Endothelial cell (in vitro differentiated cells): ENCODE results near the gene TRDMT1. TPM values are rescaled to one million over a fixed set of nuclear protein-coding genes. Genes with fewer than 3 reads are reported as not detected.

Experiments
- DNase-seq: peaks from one replicate; pipeline ENCODE4 v3.0.0; 2021; ENCODE audit warnings: low spot score
- H3K27ac Mint-ChIP-seq: one replicate; pipeline ENCODE4 v1.8.0; 2021; ENCODE audit warnings: mixed read lengths, inconsistent platforms; ENCODE audit not compliant: unreplicated experiment
- H3K27me3 Mint-ChIP-seq: one replicate; pipeline ENCODE4 v1.8.0; 2021; ENCODE audit warnings: mild to moderate bottlenecking, moderate library complexity, mixed read lengths, inconsistent platforms; ENCODE audit not compliant: unreplicated experiment
- H3K36me3 Mint-ChIP-seq: one replicate; pipeline ENCODE4 v1.8.0; 2021; ENCODE audit warnings: mild to moderate bottlenecking, low read depth, mixed read lengths, inconsistent platforms; ENCODE audit not compliant: unreplicated experiment
- H3K4me1 Mint-ChIP-seq: one replicate; pipeline ENCODE4 v1.8.0; 2021; ENCODE audit warnings: mild to moderate bottlenecking, mixed read lengths, inconsistent platforms; ENCODE audit not compliant: unreplicated experiment
- H3K4me3 Mint-ChIP-seq: one replicate; pipeline ENCODE4 v1.8.0; 2021; ENCODE audit warnings: mild to moderate bottlenecking, mixed read lengths, inconsistent platforms; ENCODE audit not compliant: unreplicated experiment
- H3K9me3 Mint-ChIP-seq: one replicate; pipeline ENCODE4 v1.8.0; 2021; ENCODE audit warnings: mixed read lengths, inconsistent platforms; ENCODE audit not compliant: unreplicated experiment
- total RNA-seq: library from RNA; stranded (reverse); fragmentation: NEBNext Ultra II Directional; extraction: Animal tissue kit (Norgen Biotek cat#: 25700); gene quantifications from one replicate; pipeline ENCODE4 v1.2.1, GENCODE V29; 2021; ENCODE audit not compliant: unreplicated experiment
- TF ChIP-seq, protein P1 (sequence below): fragments of 200-600 bp; sonication (generic); IDR thresholded peaks from one replicate; pipeline ENCODE4 v1.5.0; 2021; ENCODE audit warnings: antibody characterized with exemption; ENCODE audit not compliant: unreplicated experiment

TRDMT1 gene
- total RNA-seq, 1 donor from 2014 or later: 17.7 TPM

DNA sequence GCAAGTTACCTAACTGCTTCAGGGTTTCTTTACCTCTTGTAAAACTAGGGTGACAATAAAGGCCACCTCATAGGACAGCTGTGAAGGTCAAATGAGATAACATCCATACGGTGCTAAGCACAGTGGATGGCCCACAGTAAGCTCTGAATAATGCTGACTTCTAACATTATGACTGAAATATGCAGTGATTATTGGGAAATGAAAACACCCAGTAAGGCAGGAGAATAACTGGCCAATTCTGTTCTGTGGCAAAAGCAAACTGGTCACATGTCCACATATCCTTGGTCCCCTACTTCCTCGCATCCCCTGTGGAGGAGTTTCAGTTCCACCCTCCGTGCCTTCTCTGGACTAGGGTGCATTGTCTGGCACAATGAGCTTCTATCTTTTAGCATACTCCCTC is 73.2 kb downstream of the TRDMT1 start:
- no peak for DNase-seq
- H3K27me3 Mint-ChIP-seq: peaks cover 2% of the 10 kb centered on the region
- no peaks in the 10 kb centered on the region for H3K9me3 Mint-ChIP-seq
- H3K4me3 Mint-ChIP-seq: no peak overlapping the region
- no peaks in the 10 kb centered on the region for H3K36me3 Mint-ChIP-seq
- H3K4me1 Mint-ChIP-seq: peaks cover 10% of the 10 kb centered on the region
- TF ChIP-seq, protein P1, sequence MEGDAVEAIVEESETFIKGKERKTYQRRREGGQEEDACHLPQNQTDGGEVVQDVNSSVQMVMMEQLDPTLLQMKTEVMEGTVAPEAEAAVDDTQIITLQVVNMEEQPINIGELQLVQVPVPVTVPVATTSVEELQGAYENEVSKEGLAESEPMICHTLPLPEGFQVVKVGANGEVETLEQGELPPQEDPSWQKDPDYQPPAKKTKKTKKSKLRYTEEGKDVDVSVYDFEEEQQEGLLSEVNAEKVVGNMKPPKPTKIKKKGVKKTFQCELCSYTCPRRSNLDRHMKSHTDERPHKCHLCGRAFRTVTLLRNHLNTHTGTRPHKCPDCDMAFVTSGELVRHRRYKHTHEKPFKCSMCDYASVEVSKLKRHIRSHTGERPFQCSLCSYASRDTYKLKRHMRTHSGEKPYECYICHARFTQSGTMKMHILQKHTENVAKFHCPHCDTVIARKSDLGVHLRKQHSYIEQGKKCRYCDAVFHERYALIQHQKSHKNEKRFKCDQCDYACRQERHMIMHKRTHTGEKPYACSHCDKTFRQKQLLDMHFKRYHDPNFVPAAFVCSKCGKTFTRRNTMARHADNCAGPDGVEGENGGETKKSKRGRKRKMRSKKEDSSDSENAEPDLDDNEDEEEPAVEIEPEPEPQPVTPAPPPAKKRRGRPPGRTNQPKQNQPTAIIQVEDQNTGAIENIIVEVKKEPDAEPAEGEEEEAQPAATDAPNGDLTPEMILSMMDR: no peak
- no peak overlapping the region for H3K27ac Mint-ChIP-seq

DNA sequence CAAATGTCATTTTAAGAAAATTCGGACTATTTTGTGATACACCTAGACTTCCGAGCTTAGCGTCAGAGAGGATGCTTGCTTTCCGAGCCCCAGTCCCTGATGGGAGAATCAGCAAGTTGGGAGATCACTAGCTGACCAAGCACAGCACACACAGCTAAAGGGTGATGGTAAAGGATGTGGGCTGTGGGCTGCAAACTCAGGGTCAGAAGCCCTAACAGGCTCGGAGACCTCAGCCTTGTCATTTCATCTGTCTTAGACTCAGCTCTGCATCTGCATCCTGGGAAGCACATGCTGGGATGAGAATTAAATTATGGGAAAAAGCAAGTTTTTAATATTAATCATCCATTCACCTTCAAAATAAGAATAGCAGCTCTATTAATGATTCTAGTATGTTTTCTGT is 75.1 kb downstream of the TRDMT1 start:
- DNase-seq: no peak
- no peaks in the 10 kb centered on the region for H3K4me1 Mint-ChIP-seq
- H3K9me3 Mint-ChIP-seq: no peaks in the 10 kb centered on the region
- no peak overlapping the region for H3K4me3 Mint-ChIP-seq
- H3K27me3 Mint-ChIP-seq: peaks cover 2% of the 10 kb centered on the region
- TF ChIP-seq, protein P1: no peak
- no peak overlapping the region for H3K27ac Mint-ChIP-seq
- no peaks in the 10 kb centered on the region for H3K36me3 Mint-ChIP-seq

DNA sequence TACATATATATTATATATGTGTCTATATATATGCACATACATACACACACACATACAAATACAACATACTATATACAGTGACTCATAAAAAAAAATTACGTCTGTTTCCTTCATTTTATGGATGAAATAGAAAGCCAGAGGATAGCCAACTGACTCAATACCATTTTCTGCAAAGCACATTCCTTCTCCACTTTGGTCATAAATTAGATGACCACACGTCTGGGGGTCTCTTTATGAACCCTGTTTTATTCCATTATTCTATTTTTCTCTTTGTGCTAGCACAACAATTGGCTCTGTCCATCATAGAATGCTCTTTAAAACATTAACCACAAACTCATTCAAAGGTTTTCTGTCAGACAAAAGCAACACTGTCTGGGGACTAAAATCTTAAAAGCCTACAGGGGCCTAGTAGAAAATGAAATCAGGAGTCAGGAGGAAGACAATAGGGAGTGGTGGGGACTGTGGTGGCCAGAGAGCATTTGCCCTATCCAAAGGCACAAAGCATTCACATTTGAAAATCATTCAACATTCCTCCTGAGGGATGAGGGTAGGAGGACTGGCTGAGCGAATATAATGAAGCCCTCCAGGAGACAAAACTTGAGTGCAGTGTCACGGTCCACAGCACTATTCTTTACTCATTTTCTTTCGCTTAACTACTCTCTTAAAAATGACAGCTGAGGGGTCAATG is 76.1 kb downstream of the TRDMT1 start:
- DNase-seq: no peak
- H3K9me3 Mint-ChIP-seq: no peaks in the 10 kb centered on the region
- no peak overlapping the region for H3K27ac Mint-ChIP-seq
- H3K4me3 Mint-ChIP-seq: no peak overlapping the region
- TF ChIP-seq, protein P1: no peak
- H3K36me3 Mint-ChIP-seq: no peaks in the 10 kb centered on the region
- H3K4me1 Mint-ChIP-seq: no peaks in the 10 kb centered on the region
- H3K27me3 Mint-ChIP-seq: peaks cover 2% of the 10 kb centered on the region

DNA sequence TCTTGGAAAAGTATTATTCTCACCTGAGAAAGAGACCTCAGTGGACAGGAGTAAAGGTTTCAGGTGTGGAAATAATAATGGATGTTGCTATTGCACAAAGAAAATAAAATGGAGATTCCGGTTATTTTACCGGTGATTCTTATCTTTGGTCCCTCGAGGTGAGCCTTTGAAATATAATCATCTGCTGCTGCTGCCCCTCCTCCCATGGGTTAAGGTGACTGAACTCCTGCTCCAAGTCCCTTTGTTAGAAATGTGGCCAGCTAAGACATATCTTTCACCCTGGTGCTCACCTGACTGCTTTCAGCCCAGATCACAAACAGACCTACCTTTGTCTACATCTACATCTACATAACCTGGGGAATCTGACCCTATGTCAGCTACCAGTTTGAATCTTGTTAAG is 77.5 kb downstream of the TRDMT1 start:
- no peak overlapping the region for H3K4me3 Mint-ChIP-seq
- H3K4me1 Mint-ChIP-seq: no peaks in the 10 kb centered on the region
- H3K27me3 Mint-ChIP-seq: peaks cover 3% of the 10 kb centered on the region
- TF ChIP-seq, protein P1: no peak
- DNase-seq: no peak
- H3K36me3 Mint-ChIP-seq: no peaks in the 10 kb centered on the region
- no peaks in the 10 kb centered on the region for H3K9me3 Mint-ChIP-seq
- H3K27ac Mint-ChIP-seq: no peak overlapping the region

DNA sequence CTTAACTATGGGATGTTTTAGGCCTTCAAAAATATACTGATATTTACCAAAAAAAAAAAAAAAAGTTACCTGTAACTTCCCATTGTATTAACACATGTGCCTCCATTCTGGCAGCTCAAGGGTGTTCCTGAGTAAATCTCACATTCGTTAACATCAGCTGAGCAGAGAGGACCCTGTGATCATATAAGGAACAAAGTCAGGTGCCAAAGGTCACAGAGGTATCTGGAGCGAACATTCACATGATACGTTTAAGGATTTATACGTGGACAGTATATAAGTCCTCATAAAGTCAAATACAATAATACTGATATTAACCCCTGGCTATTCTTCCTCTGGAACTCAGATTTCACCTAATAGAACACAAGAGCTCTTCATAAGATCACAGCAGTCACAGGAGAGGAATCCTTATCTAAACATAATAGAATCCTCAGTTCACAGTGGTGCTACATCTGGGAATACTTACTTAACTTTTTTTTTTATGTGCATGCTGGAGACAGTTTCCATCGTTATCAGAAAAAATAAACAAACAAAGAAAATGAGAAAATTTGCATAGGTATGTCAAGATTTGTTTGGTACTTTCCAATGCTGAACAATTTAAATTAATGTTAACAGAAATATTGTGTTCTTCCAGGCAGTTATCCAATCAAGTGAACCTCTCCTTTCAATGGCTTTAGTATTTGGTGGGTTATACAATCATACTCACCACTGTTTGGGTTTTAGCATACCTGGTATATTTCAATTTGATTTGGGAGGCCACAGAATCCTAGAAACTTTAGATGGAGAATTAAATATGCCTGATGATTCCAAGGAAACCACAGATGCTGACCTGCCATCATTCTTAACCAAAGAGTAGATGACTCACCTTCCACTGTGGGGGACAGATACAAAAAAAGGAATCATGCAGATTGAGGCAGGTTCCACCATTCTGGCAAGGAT is 78.5 kb downstream of the TRDMT1 start:
- H3K27ac Mint-ChIP-seq: no peak overlapping the region

More for the DNA sequence above, 78.5 kb downstream of the TRDMT1 start:
- TF ChIP-seq, protein P1: no peak
- Mint-ChIP-seq H3K4me3 (no peak overlapping the region), H3K4me1 (no peaks in the 10 kb centered on the region), H3K36me3 (no peaks in the 10 kb centered on the region), H3K27me3 (peaks cover 3% of the 10 kb centered on the region), H3K9me3 (no peaks in the 10 kb centered on the region)
- DNase-seq: no peak
